T-helper 2 cell treated with Interferon-gamma antibody and Interleukin-4, amounts not matched to agents 100 ng/mL and 5 ng/mL, for 36 hours (primary cell): Measurements from ENCODE around the gene NPIPA8. TPM values are rescaled to one million over a fixed set of nuclear protein-coding genes. Genes with fewer than 3 reads are reported as not detected.
"Not testable (repeated sequence)": the region's sequence is repeated elsewhere in the genome, so short reads cannot be mapped to it uniquely, and the experiment has no call there.

ENCODE experiments used
- intact Hi-C: fragments of 100-400 bp; cut with micrococcal nuclease; formaldehyde crosslinking; loops from one replicate; pipeline ENCODE4 v1.15.1; 2023
- total RNA-seq: library from RNA; stranded (reverse); gene quantifications from 2 replicates; pipeline ENCODE4 v1.2.3, GENCODE V29; 2022

NPIPA8 gene
- total RNA-seq = 0.48 and 1.4 TPM in 2 replicates

- intact Hi-C loops = not testable (repeated sequence)
Observed at GRCh38 chr16:18336636-18337035, at the start of gene NPIPA8. Gene NPIPA8, minus strand, starts transcription at chr16:18336736. Its CDS starts 4,074 bp downstream, at chr16:18332662.

- intact Hi-C loops = not testable (repeated sequence)
Observed at GRCh38 chr16:18385285-18385684, 48.7 kb upstream of the NPIPA8 start.

GRCh38 chr16:18384869-18385268, 48.3 kb upstream of the NPIPA8 start:
- intact Hi-C loops = not testable (repeated sequence)

- intact Hi-C loops = not testable (repeated sequence)
Observed at GRCh38 chr16:18384098-18384636, 47.6 kb upstream of the NPIPA8 start.

GRCh38 chr16:18382696-18383095, 46.2 kb upstream of the NPIPA8 start:
- intact Hi-C loops = not testable (repeated sequence)

- intact Hi-C loops = not testable (repeated sequence)
Observed at GRCh38 chr16:18347742-18348141, 11.2 kb upstream of the NPIPA8 start.

- intact Hi-C loops = not testable (repeated sequence)
Observed at GRCh38 chr16:18346993-18347392, 10.5 kb upstream of the NPIPA8 start.

GRCh38 chr16:18344634-18345033, 8.1 kb upstream of the NPIPA8 start:
- intact Hi-C loops = not testable (repeated sequence)

- intact Hi-C loops = not testable (repeated sequence)
Observed at GRCh38 chr16:18341986-18342385, 5.5 kb upstream of the NPIPA8 start.

GRCh38 chr16:18341417-18341960, 5.0 kb upstream of the NPIPA8 start:
- intact Hi-C loops = not testable (repeated sequence)

- intact Hi-C loops = not testable (repeated sequence)
Observed at GRCh38 chr16:18339210-18339609, 2.7 kb upstream of the NPIPA8 start.

- intact Hi-C loops = not testable (repeated sequence)
Observed at GRCh38 chr16:18311811-18312210, 24.7 kb downstream of the NPIPA8 start.

- intact Hi-C loops = not testable (repeated sequence)
Observed at GRCh38 chr16:18309159-18309558, 27.4 kb downstream of the NPIPA8 start.

- intact Hi-C loops = not testable (repeated sequence)
Observed at GRCh38 chr16:18307241-18307640, 29.3 kb downstream of the NPIPA8 start.

- intact Hi-C loops = not testable (repeated sequence)
Observed at GRCh38 chr16:18306066-18306465, 30.5 kb downstream of the NPIPA8 start.

- intact Hi-C loops = not testable (repeated sequence)
Observed at GRCh38 chr16:18303059-18303706, 33.4 kb downstream of the NPIPA8 start.

GRCh38 chr16:18297714-18298113, 38.8 kb downstream of the NPIPA8 start:
- intact Hi-C loops = not testable (repeated sequence)

GRCh38 chr16:18296931-18297330, 39.6 kb downstream of the NPIPA8 start:
- intact Hi-C loops = not testable (repeated sequence)

GRCh38 chr16:18294371-18294770, 42.2 kb downstream of the NPIPA8 start:
- intact Hi-C loops = not testable (repeated sequence)

GRCh38 chr16:18293337-18293956, 43.1 kb downstream of the NPIPA8 start:
- intact Hi-C loops = not testable (repeated sequence)

- intact Hi-C loops = not testable (repeated sequence)
Observed at GRCh38 chr16:18290959-18291358, 45.6 kb downstream of the NPIPA8 start.

GRCh38 chr16:18286342-18286741, 50.2 kb downstream of the NPIPA8 start:
- intact Hi-C loops = not testable (repeated sequence)
